A549 (cell line): Measurements from ENCODE around the gene TJP3. TPM values are rescaled to one million over a fixed set of nuclear protein-coding genes. Genes with fewer than 3 reads are reported as not detected.

Experiments used
- ATAC-seq, 2 experiments: fragments of 200-7000 bp in 1 of 2; fragments of >200 bp in 1 of 2; cut with Nextera tagmentation in 1 of 2; cut with Tn5 transposase in 1 of 2; 3 replicates each; pipeline versions ENCODE4 v1.8.0 to v1.9.1; 2018 to 2020; ENCODE audit warnings: mild to moderate bottlenecking in 1 of 2, moderate library complexity in 1 of 2
- CTCF ChIA-PET: fragments of 300-600 bp; sonication (Branson Sonifier 250); formaldehyde crosslinking; extraction: SDS; loops from one replicate; lab custom pipeline; 2021; ENCODE audit warnings: antibody characterized with exemption, inconsistent platforms; lab: Yijun Ruan, JAX
- POLR2A ChIA-PET: fragments of 350-600 bp; formaldehyde crosslinking; extraction: SDS; loops from one replicate; lab custom pipeline; 2021; ENCODE audit warnings: antibody characterized with exemption, inconsistent platforms; lab: Yijun Ruan, JAX
- DNase-seq, 2 experiments: peaks; one replicate each; pipeline versions ENCODE4 v3.0.0 to v3.0.0-alpha.2; 2011 to 2016; ENCODE audit warnings: low read depth in 1 of 2, low spot score in 1 of 2
- FAIRE-seq: peaks from 2 replicates; lab custom pipeline; 2011; peaks lifted over from hg19 to GRCh38; lab: Jason Lieb, UNC
- H3K27ac ChIP-seq, 2 experiments: fragments of >200 bp; sonication (Bioruptor Twin); formaldehyde crosslinking; 3 replicates each; pipeline ENCODE4 v1.5.1; 2016 to 2017
- H3K4me1 ChIP-seq: fragments of >200 bp; sonication (Bioruptor Twin); formaldehyde crosslinking; 3 replicates; pipeline ENCODE4 v1.6.1; 2016
- H3K4me2 ChIP-seq: fragments of >200 bp; sonication (Bioruptor Twin); formaldehyde crosslinking; 3 replicates; pipeline ENCODE4 v1.6.1; 2016
- H3K4me3 ChIP-seq: fragments of >200 bp; sonication (Bioruptor Twin); formaldehyde crosslinking; 3 replicates; pipeline ENCODE4 v1.5.1; 2016
- H3K9me3 ChIP-seq: fragments of >200 bp; sonication (Bioruptor Twin); formaldehyde crosslinking; 3 replicates; pipeline ENCODE4 v1.6.1; 2016
- BHLHE40 ChIP-seq: IDR thresholded peaks from 2 replicates; pipeline ENCODE4 v1.6.1; 2012; ENCODE audit warnings: low read depth, low read length, inconsistent platforms
- CBX2 ChIP-seq: fragments of 200-600 bp; sonication (generic); IDR thresholded peaks from 2 replicates; pipeline ENCODE4 v1.6.1; 2016; ENCODE audit warnings: low read depth, mild to moderate bottlenecking, borderline replicate concordance
- CBX8 ChIP-seq: fragments of 200-600 bp; sonication (generic); IDR thresholded peaks from 2 replicates; pipeline ENCODE4 v1.6.1; 2016
- E2F6 ChIP-seq: IDR thresholded peaks from 2 replicates; pipeline ENCODE4 v1.6.1; 2012; ENCODE audit warnings: low read depth, borderline replicate concordance
- EHF ChIP-seq: fragments of 250-450 bp; sonication (Bioruptor Pico); IDR thresholded peaks from 2 replicates; pipeline ENCODE4 v1.5.0; 2020; ENCODE audit warnings: mild to moderate bottlenecking
- ELK1 ChIP-seq: fragments of 150-350 bp; IDR thresholded peaks from 2 replicates; pipeline ENCODE4 v1.6.1; 2014; ENCODE audit warnings: low read depth, mild to moderate bottlenecking, low read length
- FOXS1 ChIP-seq: fragments of 250-450 bp; sonication (Bioruptor Pico); IDR thresholded peaks from 2 replicates; pipeline ENCODE4 v1.5.0; 2020; ENCODE audit warnings: mild to moderate bottlenecking, moderate library complexity
- HOXA7 ChIP-seq: fragments of 250-450 bp; sonication (Bioruptor Pico); IDR thresholded peaks from 2 replicates; pipeline ENCODE4 v1.5.0; 2020; ENCODE audit warnings: mild to moderate bottlenecking, moderate library complexity
- HOXB13 ChIP-seq: fragments of 250-450 bp; sonication (Bioruptor Pico); IDR thresholded peaks from 2 replicates; pipeline ENCODE4 v1.5.0; 2020; ENCODE audit warnings: low read depth, mild to moderate bottlenecking, moderate library complexity
- JUN ChIP-seq, 2 experiments: fragments of >200 bp; sonication (Bioruptor Twin); formaldehyde crosslinking; IDR thresholded peaks; 2 replicates in 1 of 2; 3 replicates in 1 of 2; pipeline ENCODE4 v1.6.1; 2016 to 2017
- KDM1A ChIP-seq: fragments of 200-600 bp; sonication (generic); IDR thresholded peaks from 2 replicates; pipeline ENCODE4 v1.6.1; 2016; ENCODE audit warnings: low read depth, mild to moderate bottlenecking
- KDM5A ChIP-seq: fragments of 200-600 bp; sonication (generic); IDR thresholded peaks from 2 replicates; pipeline ENCODE4 v1.6.1; 2016; ENCODE audit warnings: antibody characterized with exemption, mild to moderate bottlenecking
- MAFK ChIP-seq: fragments of 450-650 bp; IDR thresholded peaks from 2 replicates; pipeline ENCODE4 v1.6.1; 2014; ENCODE audit not compliant: partially characterized antibody
- MAZ ChIP-seq: fragments of 150-350 bp; IDR thresholded peaks from 2 replicates; pipeline ENCODE4 v1.6.1; 2014; ENCODE audit warnings: antibody characterized with exemption, low read depth, low read length, borderline replicate concordance
- MYC ChIP-seq: IDR thresholded peaks from 2 replicates; pipeline ENCODE4 v1.6.1; 2012; ENCODE audit warnings: mild to moderate bottlenecking, inconsistent platforms, low read length, improper control_type of control experiment, borderline replicate concordance
- NPAS2 ChIP-seq: fragments of 250-450 bp; sonication (Bioruptor Pico); IDR thresholded peaks from 2 replicates; pipeline ENCODE4 v1.8.0; 2022; ENCODE audit warnings: mild to moderate bottlenecking, moderate library complexity, borderline replicate concordance
- PHF8 ChIP-seq: fragments of 200-600 bp; sonication (generic); IDR thresholded peaks from 2 replicates; pipeline ENCODE4 v1.6.1; 2016; ENCODE audit warnings: low read depth, mild to moderate bottlenecking, antibody characterized with exemption, moderate library complexity, borderline replicate concordance
- POLR2AphosphoS2 ChIP-seq: conservative IDR thresholded peaks from 2 replicates; pipeline ENCODE4 v1.6.1; 2012; ENCODE audit warnings: low read length, improper control_type of control experiment, inconsistent platforms
- RAD21 ChIP-seq, 2 experiments: fragments of >200 bp in 1 of 2; sonication (Bioruptor Twin) in 1 of 2; formaldehyde crosslinking in 1 of 2; IDR thresholded peaks in 1 of 2; conservative IDR thresholded peaks in 1 of 2; 2 replicates in 1 of 2; 3 replicates in 1 of 2; pipeline ENCODE4 v1.6.1; 2012 to 2018; ENCODE audit warnings: inconsistent platforms in 1 of 2
- RCOR1 ChIP-seq: fragments of 150-350 bp; IDR thresholded peaks from 2 replicates; pipeline ENCODE4 v1.6.1; 2014; ENCODE audit warnings: antibody characterized with exemption, low read length, low read depth
- REST ChIP-seq: fragments of 200-600 bp; sonication (generic); IDR thresholded peaks from 2 replicates; pipeline ENCODE4 v1.6.1; 2016; ENCODE audit warnings: antibody characterized with exemption, mild to moderate bottlenecking, moderate library complexity
- RNF2 ChIP-seq: fragments of 200-600 bp; sonication (generic); IDR thresholded peaks from 2 replicates; pipeline ENCODE4 v1.6.1; 2016; ENCODE audit warnings: low read depth, mild to moderate bottlenecking, antibody characterized with exemption, moderate library complexity, borderline replicate concordance
- SMC3 ChIP-seq: fragments of >200 bp; sonication (Bioruptor Twin); formaldehyde crosslinking; IDR thresholded peaks from 3 replicates; pipeline ENCODE4 v1.6.1; 2018; ENCODE audit warnings: inconsistent platforms
- TP53 ChIP-seq: fragments of 250-450 bp; sonication (Bioruptor Pico); IDR thresholded peaks from 2 replicates; pipeline ENCODE4 v1.5.0; 2021; ENCODE audit warnings: mild to moderate bottlenecking, moderate library complexity
- USF2 ChIP-seq: fragments of 450-650 bp; IDR thresholded peaks from 2 replicates; pipeline ENCODE4 v1.6.1; 2014; ENCODE audit warnings: antibody characterized with exemption
- ZFP36 ChIP-seq: fragments of 450-650 bp; IDR thresholded peaks from 2 replicates; pipeline ENCODE4 v1.6.1; 2014; ENCODE audit warnings: borderline replicate concordance; ENCODE audit not compliant: partially characterized antibody
- WGBS: methylation state at CpG from one replicate; pipeline ENCODE4 v1.1.6; 2017; ENCODE audit errors: missing lambda C conversion rate; 5-methylcytosine and 5-hydroxymethylcytosine counted together
- polyA plus RNA-seq, 4 experiments: library from polyadenylated mRNA; depleted of rRNA in 3 of 4; stranded (reverse); fragments of >200 nt; fragmentation: RNase III in 1 of 4; extraction: RNeasy Plus Mini Kit Qiagen cat#74134 plus additional on column Dnase treatment in 1 of 4; gene quantifications; 2 replicates in 3 of 4; 3 replicates in 1 of 4; pipeline ENCODE4 v1.2.3, GENCODE V29; 2011 to 2017
- TF ChIP-seq, protein P1 (sequence below): fragments of 250-450 bp; sonication (Bioruptor Pico); IDR thresholded peaks from 2 replicates; pipeline ENCODE4 v1.5.0; 2020; ENCODE audit warnings: low read depth, mild to moderate bottlenecking, moderate library complexity

The TJP3 gene
- polyA plus RNA-seq, 2 of the 4 experiments (the other 2 are of a cell fraction), result 1.5 to 2.3 TPM

DNA sequence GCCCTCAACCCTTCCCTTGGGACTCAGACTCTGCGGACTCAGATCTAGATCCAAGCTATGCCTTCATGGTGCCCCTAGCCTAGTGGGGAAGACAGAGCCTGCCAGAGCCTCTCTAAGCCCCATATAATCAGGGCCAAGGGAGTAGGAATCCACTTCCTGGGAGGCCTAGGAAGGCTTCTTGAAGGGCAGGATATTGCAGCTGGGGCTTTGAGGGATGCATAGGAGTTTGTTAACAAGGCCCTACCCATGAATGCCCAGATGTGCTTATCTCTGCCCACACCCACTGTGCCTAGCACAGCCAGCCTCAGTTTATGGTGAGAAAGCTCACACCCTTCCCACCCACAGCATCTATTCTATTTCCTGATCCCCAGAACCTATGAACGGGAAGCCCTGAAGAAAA, 42.0 kb downstream of the TJP3 start:
- POLR2A ChIA-PET, result no interaction called here
- ATAC-seq (no peak), DNase-seq (no peak), FAIRE-seq (no peak)
- WGBS, result 78% methylated on average over 1 of the region's 2 CpGs
- Histone ChIP-seq H3K4me2 (no peak overlapping the region), H3K27ac (no peak overlapping the region), H3K4me3 (no peak overlapping the region), H3K4me1 (no peaks in the 10 kb centered on the region), H3K9me3 (no peaks in the 10 kb centered on the region)
- TF ChIP-seq RAD21 (conservative IDR thresholded peaks at IDR 0.05 in 1 of 2, IDR thresholded peaks at IDR 0.05 in 1 of 2) (no peak), HOXA7 (CRISPR knock-in tag) (no peak), EHF (CRISPR knock-in tag) (no peak), KDM1A (no peak), MAFK (no peak), ZFP36 (no peak), RNF2 (no peak), FOXS1 (CRISPR knock-in tag) (no peak), HOXB13 (CRISPR knock-in tag) (no peak), E2F6 (no peak), RCOR1 (no peak), CBX2 (no peak)
- TF ChIP-seq, protein P1, sequence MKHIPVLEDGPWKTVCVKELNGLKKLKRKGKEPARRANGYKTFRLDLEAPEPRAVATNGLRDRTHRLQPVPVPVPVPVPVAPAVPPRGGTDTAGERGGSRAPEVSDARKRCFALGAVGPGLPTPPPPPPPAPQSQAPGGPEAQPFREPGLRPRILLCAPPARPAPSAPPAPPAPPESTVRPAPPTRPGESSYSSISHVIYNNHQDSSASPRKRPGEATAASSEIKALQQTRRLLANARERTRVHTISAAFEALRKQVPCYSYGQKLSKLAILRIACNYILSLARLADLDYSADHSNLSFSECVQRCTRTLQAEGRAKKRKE (CRISPR knock-in tag), result no peak
- CTCF ChIA-PET, result interaction anchor here (1.3 kb wide), 1 partner anchor 11 kb away, joined by 7 read pairs; the partner anchor contains the start of gene APBA3

GRCh38 chr19:3751236-3751635, 43.1 kb downstream of the TJP3 start:
- TF ChIP-seq JUN (IDR thresholded peaks at IDR 0.05), result no peak
- TF ChIP-seq KDM5A, result no peak
- no peak for TF ChIP-seq POLR2AphosphoS2
- TF ChIP-seq MAZ, result no peak
- no peak for TF ChIP-seq CBX8
- no peak for TF ChIP-seq BHLHE40
- no peak for TF ChIP-seq MYC
- no peak for TF ChIP-seq SMC3
- no peak for TF ChIP-seq USF2
- no peak for TF ChIP-seq KDM1A

DNA sequence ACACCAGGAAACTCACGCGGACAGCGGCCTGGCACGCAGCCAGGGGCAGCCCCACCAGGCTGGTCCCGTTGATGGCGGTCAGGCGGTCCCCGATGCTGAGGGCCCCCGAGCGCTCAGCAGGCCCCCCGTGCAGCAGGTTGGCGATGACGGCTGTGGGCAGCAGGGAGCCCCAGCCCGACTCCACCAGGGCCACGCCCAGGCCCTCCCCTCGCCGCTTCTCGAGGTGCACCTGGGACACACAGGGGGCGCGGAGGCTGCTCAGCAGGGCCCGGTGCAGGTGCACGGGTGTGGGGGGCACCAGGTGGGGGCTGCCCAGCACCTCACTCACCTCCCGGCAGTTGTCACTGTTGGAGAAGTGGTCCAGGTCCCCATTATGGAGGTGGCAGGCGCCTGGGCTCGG, 44.3 kb downstream of the TJP3 start:
- DNase-seq, result no peak
- no peak overlapping the region for H3K4me2 ChIP-seq
- POLR2A ChIA-PET, result no interaction called here
- no peak overlapping the region for H3K27ac ChIP-seq
- no peak for TF ChIP-seq REST
- no peak for TF ChIP-seq EHF (CRISPR knock-in tag)
- no peak for TF ChIP-seq TP53 (CRISPR knock-in tag)
- no peak for TF ChIP-seq PHF8
- TF ChIP-seq ELK1, result no peak
- TF ChIP-seq MYC, result no peak
- no peak for TF ChIP-seq NPAS2 (CRISPR knock-in tag)
- TF ChIP-seq HOXA7 (CRISPR knock-in tag), result no peak
- no peak for TF ChIP-seq MAZ
- H3K9me3 ChIP-seq, result no peaks in the 10 kb centered on the region
- 90% methylated on average over 2 of the region's 25 CpGs for WGBS
- no peak overlapping the region for H3K4me3 ChIP-seq
- CTCF ChIA-PET, result interaction anchor here (0.9 to 1.4 kb wide), 3 partner anchors 9 to 98 kb away, joined by 3 to 6 read pairs (median 3); partner anchors contain the start of genes APBA3 and MRPL54
- FAIRE-seq, result no peak
- no peak for ATAC-seq
- no peaks in the 10 kb centered on the region for H3K4me1 ChIP-seq

More at GRCh38 chr19:3751236-3751635, 43.1 kb downstream of the TJP3 start:
- CTCF ChIA-PET, result interaction anchor here (1.4 kb wide), 1 partner anchor 10 kb away, joined by 5 read pairs; the partner anchor contains the start of gene APBA3
- POLR2A ChIA-PET, result interaction anchor here (0.5 kb wide), 1 partner anchor 10 kb away, joined by 3 read pairs; no protein-coding TSS in a partner anchor
- ATAC-seq (no peak), DNase-seq (no peak), FAIRE-seq (no peak)
- WGBS, result 95% methylated on average over 13 of the region's 30 CpGs
- H3K4me3 ChIP-seq, result no peak overlapping the region
- no peaks in the 10 kb centered on the region for H3K4me1 ChIP-seq
- no peaks in the 10 kb centered on the region for H3K9me3 ChIP-seq
- no peak overlapping the region for H3K4me2 ChIP-seq
- H3K27ac ChIP-seq, result no peak overlapping the region
